GM18951 (cell line): ENCODE results near the gene CDKN1A.
"Not testable (repeated sequence)": the region's sequence is repeated elsewhere in the genome, so short reads cannot be mapped to it uniquely, and the experiment has no call there.

Experiments
- POLR2A ChIP-seq: IDR thresholded peaks from 4 replicates; pipeline ENCODE4 v1.6.1; 2011; ENCODE audit warnings: mild to moderate bottlenecking; ENCODE audit not compliant: insufficient read length, insufficient read depth; ENCODE audit errors: extremely low read depth
- in situ Hi-C: fragments of 300-500 bp; cut with MboI; formaldehyde crosslinking; loops from one replicate; pipeline ENCODE4 v1.12.0; 2022; ENCODE audit warnings: low sequenced_read_pairs, mixed read lengths, inconsistent platforms; ENCODE audit not compliant: unreplicated experiment

The CDKN1A gene

DNA sequence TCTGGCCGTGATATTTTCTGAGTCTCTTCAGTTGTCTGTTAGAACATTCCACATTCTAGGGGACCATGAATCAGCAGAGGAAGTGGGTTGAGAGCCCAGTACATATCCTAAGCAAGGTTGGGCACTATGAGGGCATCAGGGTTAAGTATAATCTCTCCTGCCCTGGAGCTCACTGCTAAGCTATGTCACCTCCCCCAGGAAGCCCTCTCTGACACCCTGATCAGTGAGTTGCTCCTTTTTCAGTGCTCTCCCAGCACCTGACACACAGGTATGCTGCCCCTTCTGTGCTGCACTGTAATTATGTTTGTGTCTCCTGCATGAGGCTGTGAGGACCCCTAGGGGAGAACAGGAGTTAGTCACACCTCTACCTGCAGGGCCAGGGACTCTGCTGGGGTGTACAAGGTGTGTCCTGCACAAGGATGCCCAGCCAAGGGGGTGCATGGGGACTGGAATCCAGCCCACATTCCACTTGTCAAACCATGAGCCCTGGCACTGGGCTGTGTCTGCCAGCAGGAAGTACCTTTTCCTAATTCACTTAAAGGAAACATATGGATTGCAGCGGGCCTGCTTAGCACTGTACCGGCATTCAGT, 23.0 kb downstream of the CDKN1A start:
- in situ Hi-C loops, result no loop called here
- TF ChIP-seq POLR2A, result no peak

GRCh38 chr6:36702656-36703055, 24.1 kb downstream of the CDKN1A start:
- no peak for TF ChIP-seq POLR2A
- in situ Hi-C loops, result no loop called here

DNA sequence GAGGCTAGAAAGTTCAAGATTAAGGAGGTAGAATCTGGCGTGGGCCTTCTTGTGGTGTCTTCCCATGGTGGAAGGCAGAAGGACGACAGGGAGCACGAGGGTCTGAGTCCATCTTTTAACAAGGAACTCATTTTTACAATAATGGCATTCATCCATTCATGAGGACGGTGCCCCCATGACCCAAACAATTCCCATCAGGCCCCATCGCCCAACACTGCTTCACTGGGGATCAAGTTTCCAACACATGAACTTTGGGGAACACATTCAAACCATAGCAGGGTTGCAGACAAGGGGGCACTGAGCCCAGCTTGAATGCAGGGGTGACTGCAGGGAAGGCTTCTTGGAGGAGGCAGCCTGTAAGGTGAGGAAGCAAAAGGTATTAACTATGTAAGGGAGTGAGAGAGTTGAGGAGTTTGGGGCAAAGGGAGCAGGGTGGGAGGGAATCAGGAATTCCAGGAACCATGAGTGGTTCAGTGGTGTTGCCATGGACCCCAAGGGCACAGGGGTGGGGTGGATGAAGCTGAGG, 24.6 kb downstream of the CDKN1A start:
- in situ Hi-C loops, result no loop called here
- no peak for TF ChIP-seq POLR2A

DNA sequence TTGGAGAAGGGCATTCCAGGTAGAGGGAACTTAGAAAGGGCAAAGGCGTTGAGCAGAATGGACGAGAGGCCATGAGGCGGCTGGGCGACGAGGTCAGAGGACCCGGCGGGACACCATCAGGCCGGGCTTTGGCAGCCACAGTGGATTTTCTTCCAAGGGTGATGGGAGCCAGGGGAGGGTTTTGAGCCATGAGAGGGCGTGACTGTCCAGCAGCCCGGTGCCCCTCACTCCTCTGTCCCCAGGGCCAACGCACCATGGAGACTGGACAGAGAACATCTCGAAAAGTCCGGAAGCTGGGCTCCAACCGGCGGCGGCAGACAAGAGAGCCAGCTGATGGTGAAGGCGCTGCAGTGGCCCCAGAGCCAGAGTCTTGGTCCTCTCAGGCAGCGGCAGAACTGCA, 25.5 kb downstream of the CDKN1A start:
- in situ Hi-C loops, result no loop called here

DNA sequence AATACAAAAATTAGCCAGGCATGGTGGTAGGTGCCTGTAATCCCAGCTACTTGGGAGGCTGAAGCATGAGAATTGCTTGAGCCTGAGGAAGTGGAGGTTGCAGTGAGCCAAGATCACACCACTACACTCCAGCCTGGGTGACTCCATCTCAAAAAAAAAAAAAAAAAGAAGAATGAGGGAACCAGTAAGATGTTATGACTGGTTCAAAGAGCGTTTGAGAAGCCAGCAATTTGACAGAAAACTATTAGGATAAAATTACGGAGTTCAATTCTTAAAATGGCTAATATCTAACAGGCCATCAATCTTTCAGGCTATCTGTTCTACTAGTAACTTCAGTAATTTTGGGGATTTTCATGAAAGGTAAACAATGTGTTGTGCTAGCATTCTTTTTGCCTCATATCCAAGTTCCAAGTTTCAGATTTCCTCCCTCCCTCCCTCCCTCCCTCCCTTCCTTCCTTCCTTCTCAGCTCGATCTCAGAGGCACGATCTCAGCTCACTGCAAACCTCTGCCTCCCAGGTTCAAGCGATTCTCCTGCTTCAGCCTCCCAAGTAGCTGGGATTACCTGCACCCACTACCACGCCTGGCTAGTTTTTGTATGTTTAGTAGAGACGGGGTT, 26.6 kb downstream of the CDKN1A start:
- in situ Hi-C loops, result not testable (repeated sequence)

More for the DNA sequence above, 25.5 kb downstream of the CDKN1A start:
- no peak for TF ChIP-seq POLR2A

DNA sequence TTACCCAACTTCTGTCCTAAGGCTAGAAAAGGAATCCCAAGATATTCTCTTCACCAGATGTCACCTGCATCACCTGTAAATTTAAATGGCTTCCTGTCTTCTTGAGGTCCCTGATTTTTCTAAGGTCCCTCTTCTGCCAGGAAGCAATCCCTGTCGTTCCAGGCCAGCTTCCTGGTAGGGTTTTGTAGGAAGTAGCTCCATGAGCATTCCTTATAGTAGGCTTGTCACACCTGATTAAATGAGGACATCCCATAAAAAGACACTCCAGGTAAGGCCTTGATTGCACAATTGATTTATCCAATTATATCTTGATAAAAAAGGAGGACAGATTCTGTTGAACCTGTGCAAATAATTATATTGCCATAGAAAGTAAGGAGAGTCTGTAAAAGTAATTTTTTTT, 27.8 kb downstream of the CDKN1A start:
- in situ Hi-C loops, result no loop called here

GRCh38 chr6:36712816-36713215, 34.3 kb downstream of the CDKN1A start:
- TF ChIP-seq POLR2A, result no peak
- in situ Hi-C loops, result no loop called here

More for the DNA sequence above, 27.8 kb downstream of the CDKN1A start:
- no peak for TF ChIP-seq POLR2A

DNA sequence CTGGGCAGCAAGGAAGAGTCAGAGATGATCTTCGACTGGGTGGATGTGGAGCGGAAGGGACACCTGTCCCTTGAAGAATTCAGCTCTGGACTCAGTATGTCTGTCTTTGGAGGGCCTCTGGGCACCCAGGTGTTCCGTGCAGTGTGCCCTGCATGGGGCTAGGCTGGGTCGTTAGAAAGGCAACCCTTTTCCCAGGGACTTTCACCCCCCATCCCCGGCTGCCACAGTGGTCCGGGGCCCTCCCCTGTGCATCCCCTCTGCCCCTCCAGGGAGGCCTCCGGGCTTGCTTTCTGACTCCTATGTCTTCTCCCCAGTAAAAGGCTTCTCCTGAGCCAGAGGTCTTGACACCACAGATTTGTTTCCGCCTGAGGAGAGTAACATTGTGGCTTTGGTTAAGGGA, 35.3 kb downstream of the CDKN1A start:
- in situ Hi-C loops, result no loop called here
- no peak for TF ChIP-seq POLR2A

- in situ Hi-C loops, result no loop called here
- no peak for TF ChIP-seq POLR2A
Measured at GRCh38 chr6:36714511-36714910, 36.0 kb downstream of the CDKN1A start.

GRCh38 chr6:36715469-36715868, 37.0 kb downstream of the CDKN1A start:
- no peak for TF ChIP-seq POLR2A
- in situ Hi-C loops, result no loop called here

DNA sequence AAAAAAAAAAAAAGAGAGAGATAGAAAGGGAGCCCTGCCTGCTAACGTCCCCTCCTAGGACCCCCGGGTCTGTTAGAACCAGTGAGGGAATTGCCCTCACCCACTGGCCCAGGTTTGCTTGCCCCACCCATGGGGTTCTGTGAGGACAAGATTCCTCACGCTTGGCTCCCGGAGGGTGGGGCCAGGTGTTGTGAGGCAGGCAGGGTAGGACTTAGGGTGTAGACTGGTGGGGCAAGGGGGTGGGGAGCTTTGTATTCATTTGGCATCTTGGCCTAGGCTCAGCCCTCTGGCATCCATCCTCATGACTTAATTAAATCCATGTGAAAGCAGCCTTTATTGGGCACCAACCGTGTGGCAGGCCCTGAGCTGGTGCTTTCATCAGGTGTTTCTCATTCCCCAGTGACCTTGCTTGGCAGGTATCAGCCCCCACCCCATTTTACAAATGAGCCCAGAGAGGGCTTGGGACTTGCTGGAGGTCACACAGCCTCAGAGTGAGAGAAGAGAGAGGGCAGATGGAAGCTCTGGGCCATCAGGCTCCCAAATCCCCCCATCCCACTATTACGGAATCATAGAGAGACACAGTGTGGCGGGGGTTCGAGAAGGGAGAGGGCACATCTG, 38.1 kb downstream of the CDKN1A start:
- TF ChIP-seq POLR2A, result no peak
- in situ Hi-C loops, result no loop called here

DNA sequence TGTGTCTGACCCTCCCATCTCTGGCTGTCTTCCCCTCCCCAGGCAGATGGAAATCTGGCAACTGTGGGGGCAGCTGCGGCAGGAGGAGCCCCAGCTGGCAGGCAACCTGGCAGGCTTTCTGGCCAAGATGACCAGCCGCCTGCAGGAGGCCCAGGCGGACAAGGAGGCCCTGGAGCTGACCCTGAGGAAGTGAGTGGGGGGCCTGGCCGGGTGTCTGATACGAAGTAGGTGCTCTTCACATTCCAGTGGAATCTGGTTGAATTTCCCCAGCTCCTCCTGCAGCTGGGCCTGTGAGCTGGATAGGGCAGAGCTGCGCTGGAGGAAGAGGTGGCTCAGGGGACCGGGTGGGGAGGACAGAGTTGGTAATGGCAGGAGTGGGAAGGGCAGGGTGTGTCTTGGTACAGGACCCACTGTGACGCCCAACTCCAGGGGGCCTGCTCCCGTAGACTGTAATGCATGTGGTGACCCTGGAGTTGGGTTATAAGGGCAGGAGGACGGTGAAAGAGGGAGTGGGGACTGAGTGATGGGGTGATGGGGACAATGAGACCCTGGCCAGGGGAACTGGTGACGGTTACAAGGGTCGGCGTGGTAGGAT, 38.8 kb downstream of the CDKN1A start:
- TF ChIP-seq POLR2A, result no peak
- in situ Hi-C loops, result no loop called here

DNA sequence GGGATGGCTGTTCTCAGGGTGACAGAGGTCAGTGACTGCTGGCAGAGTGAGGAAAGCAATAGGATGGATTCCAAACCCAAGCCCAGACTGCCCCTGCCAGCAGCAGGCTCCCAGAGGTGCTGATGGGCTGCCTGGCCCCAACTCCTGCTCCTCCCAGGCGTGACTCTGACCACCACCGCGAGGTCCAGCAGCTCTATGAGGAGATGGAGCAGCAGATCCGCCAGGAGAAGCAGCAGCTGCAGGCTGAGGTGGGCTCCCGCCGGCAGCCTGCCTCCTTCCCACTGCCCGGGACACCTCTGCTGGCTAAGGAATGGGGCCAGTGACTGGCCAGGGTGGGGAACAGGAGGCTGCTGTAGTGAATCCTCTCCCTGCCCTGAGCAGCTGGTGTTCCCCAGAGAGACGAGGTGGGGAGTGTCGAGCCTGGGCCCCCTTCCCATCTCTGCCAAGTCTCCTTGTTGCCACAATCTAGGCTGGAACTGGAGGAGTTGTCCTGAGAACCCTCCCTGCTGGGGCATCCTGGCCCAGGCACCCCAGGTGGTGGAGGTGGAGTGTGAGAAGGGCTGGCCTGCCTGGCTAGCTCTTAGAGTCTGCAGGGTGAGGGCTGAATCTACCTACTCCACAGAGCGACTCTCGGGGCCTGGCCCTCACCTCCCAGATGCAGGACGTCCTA, 39.5 kb downstream of the CDKN1A start:
- no peak for TF ChIP-seq POLR2A
- in situ Hi-C loops, result no loop called here
